Mesenteric fat pad (tissue), 1 donor: ENCODE data around the gene BRD9. TPM values are rescaled to one million over a fixed set of nuclear protein-coding genes. Genes with fewer than 3 reads are reported as not detected.
A peak's percentile ranks its signal among the peaks of the same experiment; 100 is the strongest.
"Not testable (repeated sequence)": the region's sequence is repeated elsewhere in the genome, so short reads cannot be mapped to it uniquely, and the experiment has no call there.

ENCODE experiments used
- DNase-seq: peaks from one replicate; pipeline ENCODE4 v3.0.0-alpha.2; 2020; ENCODE audit warnings: low spot score
- total RNA-seq: library from RNA; stranded (reverse); fragmentation: NEBNext Ultra II Directional; extraction: Animal tissue kit (Norgen Biotek cat#: 25700); gene quantifications from one replicate; pipeline ENCODE4 v1.2.1, GENCODE V29; 2021
- donor health status: DM: yes; HTN: yes; CAD: no.

BRD9 gene
- total RNA-seq, 1 donor from 2014 or later = 38.2 TPM

GRCh38 chr5:860506-861150 lies 32.0 kb downstream of the BRD9 start:
- DNase-seq = no peak

GRCh38 chr5:859798-860296 lies 32.8 kb downstream of the BRD9 start:
- no peak for DNase-seq

GRCh38 chr5:859391-859790 lies 33.2 kb downstream of the BRD9 start:
- no peak for DNase-seq

GRCh38 chr5:858726-859125 lies 33.9 kb downstream of the BRD9 start:
- no peak for DNase-seq

GRCh38 chr5:856531-857425 lies 35.8 kb downstream of the BRD9 start:
- no peak for DNase-seq

GRCh38 chr5:855771-856530 lies 36.6 kb downstream of the BRD9 start:
- no peak for DNase-seq

GRCh38 chr5:854966-855743 lies 37.4 kb downstream of the BRD9 start:
- no peak for DNase-seq

GRCh38 chr5:854217-854616 lies 38.4 kb downstream of the BRD9 start:
- peak; percentile 51 for DNase-seq

- DNase-seq = peak; percentile 59
These were observed 39.0 kb downstream of the BRD9 start for GRCh38 chr5:853416-854090.

- DNase-seq = peak; percentile 77
These were observed 39.9 kb downstream of the BRD9 start for GRCh38 chr5:852431-853401.

GRCh38 chr5:852018-852417 lies 40.6 kb downstream of the BRD9 start:
- peak; percentile 8 for DNase-seq

- DNase-seq = peak; percentile 86
These were observed 41.0 kb downstream of the BRD9 start for GRCh38 chr5:851553-851952.

- DNase-seq = peak; percentile 69
These were observed 41.5 kb downstream of the BRD9 start for GRCh38 chr5:851076-851475.

GRCh38 chr5:850511-851006 lies 42.0 kb downstream of the BRD9 start, which contains the start of gene ZDHHC11:
Gene ZDHHC11 (minus strand): TSS chr5:850986. CDS start chr5:850602, 384 bp downstream.
- DNase-seq = peak; percentile 87

- peak; percentile 88 for DNase-seq
These were observed 42.8 kb downstream of the BRD9 start for GRCh38 chr5:849651-850301.

- DNase-seq = peak; percentile 88
These were observed 43.9 kb downstream of the BRD9 start for GRCh38 chr5:848671-849111.

- peak; percentile 90 for DNase-seq
These were observed 44.9 kb downstream of the BRD9 start for GRCh38 chr5:847736-848135.

GRCh38 chr5:847212-847611 lies 45.4 kb downstream of the BRD9 start:
- DNase-seq = not testable (repeated sequence)
